ENCODE data around the gene USP2. TPM values are rescaled to one million over a fixed set of nuclear protein-coding genes. Genes with fewer than 3 reads are reported as not detected.

The USP2 gene, protein sequence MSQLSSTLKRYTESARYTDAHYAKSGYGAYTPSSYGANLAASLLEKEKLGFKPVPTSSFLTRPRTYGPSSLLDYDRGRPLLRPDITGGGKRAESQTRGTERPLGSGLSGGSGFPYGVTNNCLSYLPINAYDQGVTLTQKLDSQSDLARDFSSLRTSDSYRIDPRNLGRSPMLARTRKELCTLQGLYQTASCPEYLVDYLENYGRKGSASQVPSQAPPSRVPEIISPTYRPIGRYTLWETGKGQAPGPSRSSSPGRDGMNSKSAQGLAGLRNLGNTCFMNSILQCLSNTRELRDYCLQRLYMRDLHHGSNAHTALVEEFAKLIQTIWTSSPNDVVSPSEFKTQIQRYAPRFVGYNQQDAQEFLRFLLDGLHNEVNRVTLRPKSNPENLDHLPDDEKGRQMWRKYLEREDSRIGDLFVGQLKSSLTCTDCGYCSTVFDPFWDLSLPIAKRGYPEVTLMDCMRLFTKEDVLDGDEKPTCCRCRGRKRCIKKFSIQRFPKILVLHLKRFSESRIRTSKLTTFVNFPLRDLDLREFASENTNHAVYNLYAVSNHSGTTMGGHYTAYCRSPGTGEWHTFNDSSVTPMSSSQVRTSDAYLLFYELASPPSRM
- 10 to 100 TPM in 1 of 4 donors, 1 to 10 TPM in 1, under 1 TPM in 1, not detected in 1; 0.29 to 28.2 (median 2.1) TPM for total RNA-seq

GRCh38 chr11:119381181-119381988 is at the start of gene USP2:
USP2 (minus strand) TSS chr11:119381690; CDS start chr11:119373480, 8,210 bp downstream.
- Histone ChIP-seq H3K4me3 (peak within 1 kb of the TSS; percentile 38 to 41), H3K27ac (peak within 1 kb of the TSS; percentile 74 to 75), H3K4me1 (no peaks in the 10 kb centered on the region), H3K36me3 (no peaks in the 10 kb centered on the region), H3K9me3 (no peaks in the 10 kb centered on the region), H3K27me3 (no peaks in the 10 kb centered on the region)
- DNase-seq, result peak; percentile 96 to 98
- intact Hi-C loops (cut with DNase I; ENCODE audit: low total_unique reads), result no loop called here
- TF ChIP-seq CTCF (IDR thresholded peaks at IDR 0.05) (peak; percentile 87 to 98 (median 93)), POLR2A (IDR thresholded peaks at IDR 0.05) (peak; percentile 65)

DNA sequence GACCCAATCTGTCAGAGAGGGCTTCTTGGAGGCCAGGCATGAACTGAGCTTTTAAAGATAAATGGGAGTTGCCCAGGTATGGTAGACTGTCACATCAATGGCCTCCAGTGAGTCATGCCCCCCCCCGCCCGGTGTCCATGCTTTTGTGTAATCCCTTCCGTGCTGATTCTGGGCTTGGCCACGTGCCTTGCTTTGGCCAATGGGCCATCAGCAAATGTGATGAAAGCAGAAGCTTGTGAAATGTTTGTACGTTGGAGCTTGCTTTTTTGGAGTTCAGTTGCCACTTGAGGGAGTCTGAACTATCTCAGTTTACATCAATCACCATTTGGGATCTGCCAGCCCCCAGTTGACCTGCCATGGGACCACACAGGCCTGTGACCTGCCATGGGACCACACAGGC is 45.8 kb upstream of the USP2 start:
- Histone ChIP-seq H3K9me3 (no peaks in the 10 kb centered on the region), H3K4me3 (no peak overlapping the region), H3K4me1 (no peaks in the 10 kb centered on the region), H3K36me3 (no peaks in the 10 kb centered on the region), H3K27me3 (no peaks in the 10 kb centered on the region), H3K27ac (no peak overlapping the region)
- DNase-seq, result no peak
- intact Hi-C loops (cut with DNase I; ENCODE audit: low total_unique reads), result no loop called here
- TF ChIP-seq POLR2A (IDR thresholded peaks at IDR 0.05), result no peak
- TF ChIP-seq CTCF (IDR thresholded peaks at IDR 0.05), result no peak

DNA sequence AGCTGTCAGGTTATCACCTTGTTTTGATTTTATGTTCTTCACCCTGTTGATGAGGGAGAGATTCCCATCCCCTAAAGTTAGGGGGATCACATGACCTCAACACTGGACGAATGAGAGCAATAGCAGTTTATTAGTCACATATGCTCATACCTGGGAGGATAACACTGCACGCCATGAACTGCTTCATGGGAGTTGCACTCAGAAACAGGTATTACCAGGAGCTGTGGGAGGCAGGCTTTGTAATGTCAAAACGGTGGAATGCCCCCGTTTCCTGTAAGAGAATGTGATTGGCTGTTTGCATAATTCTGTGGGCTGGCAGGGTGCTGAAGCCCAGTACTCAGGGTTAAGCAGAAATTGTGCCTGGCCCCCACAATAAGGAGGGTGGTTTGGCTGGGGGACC is 44.7 kb upstream of the USP2 start:
- intact Hi-C loops (cut with DNase I; ENCODE audit: low total_unique reads), result no loop called here

GRCh38 chr11:119424775-119425174 is 43.3 kb upstream of the USP2 start:
- intact Hi-C loops (cut with DNase I; ENCODE audit: low total_unique reads), result no loop called here
- Histone ChIP-seq H3K9me3 (no peaks in the 10 kb centered on the region), H3K27me3 (no peaks in the 10 kb centered on the region), H3K27ac (peak overlapping the region in 1 of 2 donors; percentile 41), H3K4me1 (peaks cover 0 to 7% of the 10 kb centered on the region in 2 donors), H3K4me3 (no peak overlapping the region), H3K36me3 (no peaks in the 10 kb centered on the region)
- DNase-seq, result no peak
- TF ChIP-seq CTCF (IDR thresholded peaks at IDR 0.05) (no peak), POLR2A (IDR thresholded peaks at IDR 0.05) (no peak)

More for the DNA sequence above, 44.7 kb upstream of the USP2 start:
- TF ChIP-seq POLR2A (IDR thresholded peaks at IDR 0.05) (no peak), CTCF (IDR thresholded peaks at IDR 0.05) (no peak)
- H3K27ac ChIP-seq, result no peak overlapping the region
- no peaks in the 10 kb centered on the region for H3K9me3 ChIP-seq
- H3K36me3 ChIP-seq, result no peaks in the 10 kb centered on the region
- DNase-seq, result no peak
- no peak overlapping the region for H3K4me3 ChIP-seq
- peaks cover 0 to 7% of the 10 kb centered on the region in 2 donors for H3K4me1 ChIP-seq
- no peaks in the 10 kb centered on the region for H3K27me3 ChIP-seq
